ENCODE measurements around the gene VPS54. TPM values are rescaled to one million over a fixed set of nuclear protein-coding genes. Genes with fewer than 3 reads are reported as not detected.
"Not testable (repeated sequence)": the region's sequence is repeated elsewhere in the genome, so short reads cannot be mapped to it uniquely, and the experiment has no call there.

Gene VPS54
- polyA plus RNA-seq, 1 of the 3 experiments (the other 2 are of a cell fraction), result 5.3 TPM

- TF ChIP-seq MXI1 (IDR thresholded peaks at IDR 0.05; ENCODE audit: low read depth, low read length), result no peak
- TF ChIP-seq FOSL2 (IDR thresholded peaks at IDR 0.05; ENCODE audit: borderline replicate concordance, low read depth), result no peak
- TF ChIP-seq TAF1 (IDR thresholded peaks at IDR 0.05; ENCODE audit: borderline replicate concordance, low read depth, low read length), result no peak
- TF ChIP-seq CTCF (IDR thresholded peaks at IDR 0.05), result no peak
- TF ChIP-seq MEF2A (IDR thresholded peaks at IDR 0.05; ENCODE audit: borderline replicate concordance, low read depth), result no peak
- no peak for TF ChIP-seq NFIC (IDR thresholded peaks at IDR 0.05; ENCODE audit: borderline replicate concordance)
- no peak for TF ChIP-seq FOXM1 (IDR thresholded peaks at IDR 0.05; ENCODE audit: low read depth)
- TF ChIP-seq IRF3 (IDR thresholded peaks at IDR 0.05; ENCODE audit: low read depth, low read length), result no peak
- TF ChIP-seq ELF1 (IDR thresholded peaks at IDR 0.05), result no peak
- no peak for TF ChIP-seq GATA2 (CRISPR knock-in tag; IDR thresholded peaks at IDR 0.05)
- TF ChIP-seq USF1 (IDR thresholded peaks at IDR 0.05; ENCODE audit: borderline replicate concordance, low read depth), result no peak
- TF ChIP-seq RXRA (IDR thresholded peaks at IDR 0.05; ENCODE audit: borderline replicate concordance, low read depth), result no peak
- no peak for TF ChIP-seq USF2 (IDR thresholded peaks at IDR 0.05; ENCODE audit: borderline replicate concordance, low read depth, low read length)
- no peak for TF ChIP-seq EP300 (IDR thresholded peaks at IDR 0.05; ENCODE audit: borderline replicate concordance in 1 of 2, low read depth in 1 of 2, low read length in 1 of 2)
- TF ChIP-seq RFX5 (IDR thresholded peaks at IDR 0.05; ENCODE audit: low read length), result no peak
- TF ChIP-seq FOXJ3 (CRISPR knock-in tag; IDR thresholded peaks at IDR 0.05), result no peak
- no peak for TF ChIP-seq RCOR1 (IDR thresholded peaks at IDR 0.05; ENCODE audit: low read length)
These were observed 43.6 kb downstream of the VPS54 start for GRCh38 chr2:63975437-63976124.

GRCh38 chr2:63975036-63975435 is 44.2 kb downstream of the VPS54 start:
- H2AFZ ChIP-seq (ENCODE audit: low read depth); POLR2A ChIA-PET; H3K9me2 ChIP-seq; H3K4me2 ChIP-seq; DNase-seq; H3K4me1 ChIP-seq (ENCODE audit: control insufficient read depth in 1 of 2, insufficient read depth in 2 of 2, low read depth in 1 of 2, low read length in 1 of 2); H3K9ac ChIP-seq; H3K27ac ChIP-seq (ENCODE audit: low read depth in 2 of 2, low read length in 1 of 2); H3F3A ChIP-seq (replicated peaks; ENCODE audit: insufficient read depth); H3K9me3 ChIP-seq; H4K20me1 ChIP-seq (ENCODE audit: insufficient read depth); H3K27me3 ChIP-seq (ENCODE audit: insufficient read depth); CTCF ChIA-PET; H3K4me3 ChIP-seq (ENCODE audit: low read depth in 2 of 2, low read length in 1 of 2); H3K79me2 ChIP-seq (ENCODE audit: insufficient read depth): not testable (repeated sequence)
- peaks cover 23 to 42% of the 10 kb centered on the region in 2 experiments for H3K36me3 ChIP-seq (replicated peaks in 1 of 2; ENCODE audit: control insufficient read depth in 1 of 2, insufficient read depth in 2 of 2, low read length in 1 of 2)
- WGBS (ENCODE audit: low lambda C conversion rate), result 100% methylated on average over 2 of the region's 2 CpGs

More at GRCh38 chr2:63975437-63976124, 43.6 kb downstream of the VPS54 start:
- Histone ChIP-seq H3K9me3 (no peaks in the 10 kb centered on the region), H3K27me3 (ENCODE audit: insufficient read depth) (no peaks in the 10 kb centered on the region), H3K9ac (no peak overlapping the region), H3K79me2 (ENCODE audit: insufficient read depth) (no peaks in the 10 kb centered on the region), H3K36me3 (replicated peaks in 1 of 2; ENCODE audit: control insufficient read depth in 1 of 2, insufficient read depth in 2 of 2, low read length in 1 of 2) (peaks cover 28 to 47% of the 10 kb centered on the region in 2 experiments), H2AFZ (ENCODE audit: low read depth) (no peak overlapping the region), H3K27ac (ENCODE audit: low read depth in 2 of 2, low read length in 1 of 2) (no peak overlapping the region), H3K9me2 (0 out of 2 replicates have a peak, but pooled peaks cover 3% of the 10 kb centered on the region), H3F3A (replicated peaks; ENCODE audit: insufficient read depth) (no peaks in the 10 kb centered on the region), H3K4me1 (ENCODE audit: control insufficient read depth in 1 of 2, insufficient read depth in 2 of 2, low read depth in 1 of 2, low read length in 1 of 2) (no peaks in the 10 kb centered on the region), H3K4me3 (ENCODE audit: low read depth in 2 of 2, low read length in 1 of 2) (no peak overlapping the region), H3K4me2 (no peak overlapping the region), H4K20me1 (ENCODE audit: insufficient read depth) (no peaks in the 10 kb centered on the region)
- POLR2A ChIA-PET, result no interaction called here
- CTCF ChIA-PET, result interaction anchor here (1.4 kb wide), 1 partner anchor 24 kb away, joined by 3 read pairs; no protein-coding TSS in a partner anchor
- no peak for DNase-seq
- WGBS (ENCODE audit: low lambda C conversion rate), result 83% methylated on average over 15 of the region's 15 CpGs
